CD4-positive, alpha-beta T cell treated with Interleukin-17A for 1 hour (primary cell): ENCODE data around the gene JMJD1C.
"Not testable (repeated sequence)": the region's sequence is repeated elsewhere in the genome, so short reads cannot be mapped to it uniquely, and the experiment has no call there.

Experiments
- DNase-seq: peaks from one replicate; pipeline ENCODE4 v3.0.0-alpha.2; 2020

JMJD1C gene

DNA sequence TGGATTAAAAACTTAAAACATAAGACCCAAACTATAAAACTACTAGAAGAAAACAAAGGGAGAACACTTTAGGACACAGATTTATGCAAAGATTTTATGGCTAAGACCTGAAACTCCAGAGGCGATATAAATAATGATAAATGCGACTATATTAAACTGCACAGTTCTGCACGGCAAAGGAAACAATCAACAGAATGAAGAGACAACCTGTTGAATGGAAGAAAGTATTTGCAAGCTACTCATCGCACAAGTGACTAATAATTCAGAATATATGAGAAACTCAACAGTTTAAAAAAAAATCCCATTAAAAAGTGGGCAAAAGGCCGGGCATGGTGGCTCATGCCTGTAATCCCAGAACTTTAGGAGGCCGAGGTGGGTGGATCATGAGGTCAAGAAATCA, 73.6 kb downstream of the JMJD1C start:
- DNase-seq: no peak

GRCh38 chr10:63391812-63392211, 74.0 kb downstream of the JMJD1C start:
- peak; percentile 10 for DNase-seq

- DNase-seq: no peak
Measured at GRCh38 chr10:63390521-63390920, 75.3 kb downstream of the JMJD1C start.

- peak; percentile 55 for DNase-seq
Measured at GRCh38 chr10:63388421-63389031, 77.3 kb downstream of the JMJD1C start.

- DNase-seq: no peak
Measured at GRCh38 chr10:63385254-63385653, 80.5 kb downstream of the JMJD1C start.

- DNase-seq: no peak
Measured at GRCh38 chr10:63384675-63385074, 81.1 kb downstream of the JMJD1C start.

- DNase-seq: no peak
Measured at GRCh38 chr10:63384001-63384400, 81.8 kb downstream of the JMJD1C start.

DNA sequence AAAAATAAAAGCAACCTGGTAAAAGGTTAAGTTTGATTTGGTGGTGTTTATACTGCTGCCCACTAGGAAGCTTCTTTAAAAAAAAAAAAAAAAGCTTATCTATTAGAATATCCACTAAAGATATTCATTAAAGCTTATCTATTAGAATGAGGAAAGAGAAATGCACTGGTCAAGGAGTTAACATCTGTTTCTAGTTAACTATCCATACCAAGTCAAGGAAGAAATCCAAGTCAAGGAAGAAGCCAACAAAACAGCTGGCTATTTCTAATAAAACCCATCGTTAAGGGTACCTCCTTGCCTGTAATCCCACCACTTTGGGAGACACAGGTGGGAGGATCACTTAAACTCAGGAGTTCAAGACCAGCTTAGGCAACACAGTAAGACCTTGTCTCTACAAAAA, 82.6 kb downstream of the JMJD1C start:
- DNase-seq: no peak

GRCh38 chr10:63382066-63382465, 83.7 kb downstream of the JMJD1C start:
- DNase-seq: no peak

DNA sequence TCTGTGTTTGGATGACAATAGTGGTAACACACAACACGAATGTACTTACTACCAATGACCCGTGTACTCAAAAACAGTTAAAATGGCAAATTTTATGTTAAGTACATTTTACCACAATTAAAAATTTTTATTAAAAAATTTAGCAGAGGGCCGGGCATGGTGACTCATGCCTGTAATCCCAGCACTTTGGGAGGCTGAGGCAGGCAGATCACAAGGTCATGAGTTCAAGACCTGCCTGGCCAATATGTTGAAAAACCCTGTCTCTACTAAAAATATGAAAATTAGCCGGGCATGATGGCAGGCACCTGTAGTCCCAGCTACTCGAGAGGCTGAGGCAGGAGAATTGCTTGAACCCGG, 88.5 kb downstream of the JMJD1C start:
- not testable (repeated sequence) for DNase-seq

- DNase-seq: no peak
Measured at GRCh38 chr10:63376560-63377304, 89.0 kb downstream of the JMJD1C start.

DNA sequence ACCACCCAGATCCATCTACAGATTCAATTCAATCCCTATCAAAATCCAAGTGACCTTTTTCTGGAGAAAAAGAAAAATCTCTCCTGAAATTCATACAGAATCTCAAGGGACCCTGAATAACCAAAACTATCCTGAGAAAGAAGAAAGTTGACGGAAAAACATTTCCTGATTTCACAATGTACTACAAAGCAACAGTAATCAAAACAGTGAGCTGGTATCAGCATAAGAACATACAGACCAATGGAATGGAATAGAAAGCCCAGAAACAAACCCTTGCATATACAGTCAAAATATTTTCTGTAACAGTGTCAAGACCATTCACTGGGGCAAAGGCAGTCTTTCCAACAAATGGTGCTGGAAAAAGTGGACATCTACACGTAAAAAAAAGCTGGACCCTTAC, 89.9 kb downstream of the JMJD1C start:
- DNase-seq: no peak

- no peak for DNase-seq
Measured at GRCh38 chr10:63375458-63375857, 90.3 kb downstream of the JMJD1C start.

GRCh38 chr10:63374991-63375390, 90.8 kb downstream of the JMJD1C start:
- DNase-seq: no peak

DNA sequence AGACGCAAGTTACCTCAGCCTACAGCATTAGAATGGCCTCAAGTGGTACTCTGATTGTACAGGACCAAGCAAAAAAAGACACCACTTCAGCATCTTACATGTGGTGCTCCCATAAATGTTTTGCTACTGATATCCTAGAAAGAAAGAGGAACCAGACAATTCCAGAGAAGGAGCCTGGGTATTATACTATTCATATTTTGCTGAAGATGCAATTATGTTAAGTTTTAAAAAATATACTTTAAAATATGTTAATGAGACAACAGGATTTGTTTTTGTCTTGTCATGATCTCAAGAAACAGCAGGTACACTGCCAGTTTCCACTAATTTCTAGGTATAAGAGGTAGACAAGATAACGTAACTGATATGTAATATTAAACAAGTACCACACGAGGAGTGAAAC, 92.6 kb downstream of the JMJD1C start:
- DNase-seq: no peak

DNA sequence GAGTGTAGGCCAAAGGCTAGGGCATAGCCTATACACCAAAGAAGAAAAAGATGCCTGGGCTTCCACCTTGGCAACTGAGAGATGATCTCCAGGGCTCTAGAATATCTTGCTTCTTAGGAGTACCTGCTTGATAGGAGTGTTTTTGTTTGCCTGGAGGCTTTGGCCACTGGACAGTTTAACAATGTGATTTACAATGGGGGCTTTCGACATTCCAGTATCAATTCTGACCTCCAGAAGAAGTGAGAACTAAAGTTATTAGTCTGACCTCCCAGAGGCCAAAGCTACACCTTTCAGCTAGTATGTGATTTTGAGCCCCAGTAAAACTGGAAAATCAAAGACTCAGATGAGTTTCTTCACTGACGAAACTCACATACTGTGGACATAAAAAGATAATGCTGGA, 96.1 kb downstream of the JMJD1C start:
- DNase-seq: no peak

- DNase-seq: no peak
Measured at GRCh38 chr10:63368365-63368764, 97.4 kb downstream of the JMJD1C start.

- no peak for DNase-seq
Measured at GRCh38 chr10:63366933-63367332, 98.8 kb downstream of the JMJD1C start.

- DNase-seq: no peak
Measured at GRCh38 chr10:63365976-63366765, 99.6 kb downstream of the JMJD1C start.

DNA sequence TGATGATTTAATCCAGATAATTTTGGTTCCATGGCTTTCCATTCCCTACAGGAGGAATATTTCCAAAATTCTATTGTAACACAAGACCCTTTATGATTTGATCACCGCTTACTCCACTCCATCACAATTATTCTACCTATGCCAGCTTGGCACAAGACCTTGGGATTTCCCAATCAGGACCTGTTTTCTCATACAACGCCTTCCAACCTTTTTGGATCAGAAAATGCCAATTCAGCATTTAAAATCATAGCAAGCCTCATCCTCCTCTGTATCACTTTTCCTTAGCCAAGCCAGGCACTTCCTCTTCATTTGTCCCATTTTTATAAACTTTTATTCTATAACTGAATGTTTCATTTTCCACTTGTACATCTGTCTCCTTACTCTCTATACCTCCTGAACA, 100.9 kb downstream of the JMJD1C start:
- no peak for DNase-seq

GRCh38 chr10:63363951-63364350, 101.8 kb downstream of the JMJD1C start:
- no peak for DNase-seq

DNA sequence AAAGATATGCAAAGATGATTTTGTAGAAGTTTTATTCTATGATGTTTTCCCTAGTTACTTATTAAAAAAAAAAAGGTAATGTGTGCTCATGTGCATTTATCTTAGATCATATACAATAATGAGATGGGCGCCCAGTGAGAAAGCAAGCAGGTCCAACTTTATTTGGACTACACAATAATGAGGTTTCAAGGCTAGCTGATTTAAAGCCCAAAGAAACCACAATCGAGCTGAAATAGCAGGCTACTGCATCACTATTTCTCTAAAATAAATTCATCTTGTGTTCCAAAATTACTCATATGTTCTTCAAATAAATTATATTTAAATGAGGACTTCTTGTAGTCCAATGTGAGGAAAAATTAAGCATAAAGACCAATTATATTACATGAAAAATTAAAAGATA, 110.1 kb downstream of the JMJD1C start:
- no peak for DNase-seq

DNA sequence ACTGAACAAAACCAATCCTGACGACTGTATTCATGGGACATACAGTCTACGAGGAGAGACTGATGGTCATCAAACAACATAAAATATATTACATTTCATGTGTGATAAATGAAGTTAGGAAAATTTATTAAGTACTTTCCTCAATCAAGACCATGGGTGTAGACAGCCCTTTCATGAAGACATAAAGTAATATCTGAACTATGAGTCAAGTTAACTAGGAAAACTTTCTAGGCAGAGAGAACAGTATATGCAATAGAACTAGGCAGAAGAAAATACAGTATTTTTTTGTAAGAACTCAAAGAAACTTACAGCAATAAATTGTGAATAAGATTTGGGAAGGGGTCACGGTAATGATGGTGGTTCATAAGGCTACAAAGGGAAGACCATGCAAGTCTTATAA, 112.8 kb downstream of the JMJD1C start:
- DNase-seq: no peak

- DNase-seq: no peak
Measured at GRCh38 chr10:63348245-63348850, 117.4 kb downstream of the JMJD1C start.
